NCI-H748 treated with DMSO at 0.1 percent for 48 hours (cell line): ENCODE data around the gene DLGAP1.
A peak's percentile ranks its signal among the peaks of the same experiment; 100 is the strongest.
"Not testable (repeated sequence)": the region's sequence is repeated elsewhere in the genome, so short reads cannot be mapped to it uniquely, and the experiment has no call there.

Source experiments
- DNase-seq: peaks from one replicate; lab custom pipeline; 2025; lab: John Stamatoyannopoulos, UW

Gene DLGAP1

DNA sequence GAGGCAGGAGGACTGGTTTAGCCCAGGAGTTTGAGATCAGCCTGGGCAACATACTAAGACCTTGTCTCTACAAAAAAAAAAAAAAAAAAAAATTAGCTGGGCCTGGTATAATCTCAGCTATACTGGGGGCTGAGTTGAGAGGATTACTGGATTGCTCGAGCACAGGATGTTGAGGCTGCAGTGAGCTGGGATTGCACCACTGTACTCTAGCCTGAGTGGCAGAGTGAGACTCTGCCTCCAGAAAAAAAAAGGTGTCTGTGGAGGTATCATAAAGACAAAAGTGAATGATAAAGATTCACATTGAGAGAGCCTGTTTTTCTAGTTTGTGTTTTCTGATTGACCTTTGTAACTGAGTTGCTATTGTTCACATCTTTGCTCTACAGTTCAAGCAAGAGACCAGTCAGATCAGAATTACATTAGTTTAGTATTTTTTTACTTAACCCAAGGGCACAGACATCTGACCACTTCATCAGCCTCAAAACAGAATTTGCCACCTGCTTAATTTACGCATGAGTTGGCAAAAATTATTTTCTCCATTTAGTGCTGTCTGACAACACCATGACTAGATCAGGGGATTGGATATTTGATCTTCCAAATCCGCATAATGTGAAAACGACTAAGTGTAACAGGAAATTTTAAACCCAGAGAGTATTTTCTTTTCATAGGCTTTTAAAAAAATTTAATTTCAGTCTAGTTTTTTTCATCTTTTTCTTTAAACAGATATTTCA lies 734.1 kb downstream of the DLGAP1 start:
- peak; percentile 14 for DNase-seq

- no peak for DNase-seq
Measured at GRCh38 chr18:3720159-3720558, 734.9 kb downstream of the DLGAP1 start.

DNA sequence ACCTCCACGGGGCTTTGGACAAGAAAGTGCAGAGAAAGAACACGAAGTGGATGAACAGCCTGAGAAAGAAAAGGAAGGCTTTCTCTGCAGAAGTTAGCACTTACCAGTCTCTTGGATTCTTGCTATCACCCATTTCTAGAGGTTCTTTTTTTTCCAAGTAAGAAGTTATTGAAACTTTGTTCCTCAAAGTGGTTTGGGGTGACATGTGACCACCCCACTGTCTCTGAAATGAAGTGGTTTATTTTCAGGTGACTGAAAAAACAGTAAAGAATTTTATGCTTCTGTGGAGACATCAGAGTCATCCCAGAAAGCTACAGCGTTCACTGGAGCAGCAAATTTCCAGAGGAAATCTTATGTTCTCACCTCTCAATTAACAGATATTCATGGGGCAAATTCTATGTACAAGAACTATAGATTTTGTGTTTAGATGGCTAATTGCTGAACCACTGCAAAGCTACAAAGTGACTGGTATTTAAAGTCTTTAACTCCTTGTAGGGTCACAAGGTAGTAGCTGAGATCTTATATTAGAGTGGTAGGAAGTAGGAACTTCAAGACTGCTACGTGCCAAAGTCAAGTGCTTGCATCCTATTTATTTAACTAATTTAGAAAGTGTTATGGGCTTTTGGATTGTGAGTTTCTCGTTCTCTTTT lies 737.6 kb downstream of the DLGAP1 start:
- no peak for DNase-seq

DNA sequence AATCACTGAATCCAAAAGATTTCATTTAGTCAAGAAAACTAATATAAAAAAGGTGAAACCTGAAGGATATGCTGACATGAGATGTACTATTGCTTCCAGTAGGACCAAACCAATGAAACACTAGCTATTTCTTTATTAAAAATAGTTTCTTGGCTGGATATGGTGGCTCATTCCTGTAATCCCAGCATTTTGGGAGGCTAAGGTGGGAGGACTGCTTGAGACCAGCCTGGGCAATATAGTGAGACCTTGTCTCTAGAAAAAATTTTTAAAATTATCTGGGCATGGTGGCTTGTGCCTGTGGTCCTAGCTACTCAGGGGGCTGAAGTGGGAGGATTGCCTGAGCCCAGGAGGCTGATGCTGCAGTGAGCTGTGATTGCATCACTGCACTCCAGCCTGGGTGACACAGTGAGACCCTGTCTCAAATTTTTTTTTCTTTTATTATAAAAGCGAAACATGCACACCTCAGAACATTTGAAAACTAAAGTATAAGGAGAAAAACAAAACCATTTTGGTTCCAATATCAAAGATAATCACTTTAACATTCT lies 738.9 kb downstream of the DLGAP1 start:
- DNase-seq, result no peak

DNA sequence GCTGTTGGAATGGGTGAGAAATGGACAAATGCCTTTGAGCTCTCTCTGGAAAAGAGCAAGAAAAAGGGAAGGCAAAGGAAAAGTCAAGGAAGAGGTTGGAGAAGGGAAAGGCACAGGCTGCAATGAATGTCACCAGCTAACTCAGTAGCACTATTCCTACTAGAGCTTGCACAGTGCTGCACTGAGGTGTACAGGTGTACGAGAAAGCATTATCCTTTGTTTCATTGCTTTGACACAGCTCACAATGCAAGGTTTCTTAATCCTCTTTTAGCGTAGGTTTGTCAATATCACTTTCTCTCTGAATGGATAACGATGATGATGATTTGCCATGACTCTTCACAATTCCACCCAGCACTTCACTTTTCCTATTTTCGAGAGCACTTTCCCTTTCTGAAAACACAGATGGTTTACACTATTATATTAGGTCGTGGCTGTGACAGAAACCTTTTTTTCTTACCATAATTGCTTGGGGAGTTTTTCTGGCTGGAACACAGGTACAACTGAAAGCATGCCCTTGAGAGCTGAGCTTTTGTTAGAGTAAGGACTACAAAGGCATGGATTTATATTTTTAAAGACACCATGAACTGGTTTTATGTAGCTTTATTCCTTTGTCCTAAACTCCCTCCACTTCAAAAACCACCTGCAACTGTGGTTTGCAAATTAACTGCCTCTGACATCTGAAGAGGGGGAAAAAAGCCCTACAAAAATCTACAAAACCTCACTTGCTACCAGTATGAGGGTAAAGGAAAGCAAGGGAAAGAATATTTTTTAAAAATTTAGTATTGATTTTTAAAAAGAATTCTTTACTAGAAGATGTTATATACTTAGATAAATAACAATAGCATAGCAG lies 739.7 kb downstream of the DLGAP1 start:
- peak; percentile 70 for DNase-seq

- no peak for DNase-seq
Measured at GRCh38 chr18:3713708-3714107, 741.4 kb downstream of the DLGAP1 start.

- DNase-seq, result no peak
Measured at GRCh38 chr18:3713166-3713565, 741.9 kb downstream of the DLGAP1 start.

- DNase-seq, result no peak
Measured at GRCh38 chr18:3712491-3712890, 742.6 kb downstream of the DLGAP1 start.

- no peak for DNase-seq
Measured at GRCh38 chr18:3710712-3711301, 744.3 kb downstream of the DLGAP1 start.

DNA sequence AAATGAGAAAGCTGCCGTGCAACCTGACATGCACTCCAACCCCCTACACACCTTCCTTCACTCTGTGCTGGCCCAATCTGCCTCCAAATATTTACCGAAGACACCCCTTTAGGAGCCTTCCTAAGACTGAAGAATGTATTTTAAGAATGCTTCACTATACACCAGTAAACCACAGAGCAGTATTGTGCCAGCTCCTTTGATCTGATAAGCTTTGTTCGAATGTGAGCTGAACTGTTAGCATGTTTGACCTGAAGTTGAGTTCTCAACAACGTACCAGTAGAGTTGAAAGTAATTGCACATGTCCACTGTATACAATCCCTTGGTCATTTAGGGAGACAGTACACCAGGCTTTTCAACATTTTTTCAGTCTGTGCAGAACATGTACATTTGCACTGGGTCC lies 745.9 kb downstream of the DLGAP1 start:
- no peak for DNase-seq

DNA sequence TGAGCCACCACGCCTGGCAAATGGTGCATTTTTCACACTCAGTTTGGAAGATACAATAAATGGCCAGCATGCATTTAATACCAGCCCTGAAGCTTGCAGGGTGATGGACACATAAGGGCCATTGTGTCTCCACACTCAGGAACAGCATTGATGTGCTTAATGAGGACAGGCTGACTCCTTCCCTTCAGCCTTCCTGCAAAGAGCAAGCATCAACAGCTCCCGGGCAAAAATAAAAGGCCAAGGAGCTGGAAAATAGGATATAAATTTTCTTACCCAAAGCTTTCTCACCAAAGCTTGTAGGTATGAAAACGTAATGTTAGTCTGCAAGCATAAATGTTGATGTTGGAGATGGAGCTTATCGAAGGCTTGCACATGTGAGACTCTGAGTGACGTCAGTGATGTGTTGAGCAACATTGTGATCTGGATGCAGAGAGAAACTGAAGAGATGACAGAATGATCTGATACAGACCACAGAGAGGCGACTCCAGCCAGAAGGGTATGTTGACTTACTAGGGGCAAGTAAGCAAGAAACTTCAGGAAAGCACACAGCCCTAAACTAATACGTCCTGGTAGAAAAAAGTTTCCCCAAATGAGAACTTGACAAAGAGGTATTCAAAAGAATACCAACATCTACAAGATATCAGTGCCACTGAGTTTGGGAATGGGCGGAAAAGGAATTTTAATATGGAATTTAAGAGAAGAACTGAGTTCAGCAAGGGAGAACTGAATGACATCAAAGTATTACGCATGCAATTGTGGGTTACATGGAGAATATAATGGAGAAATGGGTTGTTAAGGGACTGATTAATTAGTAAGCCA lies 748.6 kb downstream of the DLGAP1 start:
- no peak for DNase-seq

DNA sequence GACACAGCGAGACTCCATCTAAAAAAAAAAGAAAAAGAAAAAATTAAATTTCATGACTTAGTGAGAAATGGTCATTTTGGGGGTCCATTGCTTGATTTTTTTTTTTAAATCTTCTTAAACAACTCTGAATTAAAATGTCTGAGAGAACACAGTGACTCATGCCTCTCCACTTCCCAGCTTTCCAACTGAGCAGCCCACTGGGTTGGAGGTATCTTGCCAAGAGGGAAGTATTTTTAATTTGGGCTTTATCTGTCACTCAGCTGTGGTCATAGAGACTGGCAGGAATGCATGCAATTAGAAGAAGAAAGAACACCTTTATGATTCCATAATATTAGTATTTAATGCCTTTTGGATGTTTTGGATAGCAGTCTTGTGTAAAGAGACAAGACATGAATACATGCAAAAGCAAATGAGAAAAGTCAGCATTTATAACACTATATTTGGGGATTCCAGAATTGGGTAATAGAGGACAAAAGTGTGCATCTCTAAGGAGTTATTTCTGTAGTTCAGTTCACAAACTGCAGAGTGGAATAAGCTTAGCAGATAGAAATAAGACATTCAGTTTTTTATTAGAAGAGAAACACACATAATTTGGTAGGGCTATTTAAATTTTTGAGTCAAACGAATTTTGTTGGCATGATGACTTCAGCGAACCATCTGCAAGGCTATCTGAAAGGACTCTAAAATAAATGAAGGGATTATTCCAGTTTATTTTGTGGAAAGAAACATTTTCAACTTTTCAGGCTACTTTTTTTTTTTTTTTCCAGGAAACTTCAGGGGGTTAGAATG lies 750.4 kb downstream of the DLGAP1 start:
- DNase-seq, result no peak

DNA sequence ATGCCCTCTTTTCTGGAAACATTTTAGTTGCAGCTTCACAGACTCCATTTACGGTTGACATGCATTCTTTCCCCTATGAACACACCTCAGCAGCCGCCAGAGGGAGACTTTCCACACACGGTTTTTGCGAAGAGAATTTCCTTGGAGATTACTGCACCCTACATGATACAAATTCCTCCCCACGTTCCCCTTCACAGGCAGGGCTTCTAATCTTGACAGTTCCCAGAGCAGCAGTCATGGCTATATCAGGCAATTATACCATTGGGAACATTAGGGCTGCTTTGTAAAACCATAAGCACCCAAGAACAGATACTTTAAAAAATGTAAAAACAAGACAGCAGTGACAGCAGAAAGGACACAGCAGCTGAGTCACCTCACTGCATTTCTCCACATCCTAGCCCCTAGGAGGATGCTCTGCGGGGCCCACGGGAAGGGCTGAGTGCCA lies 751.4 kb downstream of the DLGAP1 start:
- DNase-seq, result peak; percentile 26

GRCh38 chr18:3699707-3700567 lies 755.2 kb downstream of the DLGAP1 start:
- DNase-seq, result not testable (repeated sequence)

DNA sequence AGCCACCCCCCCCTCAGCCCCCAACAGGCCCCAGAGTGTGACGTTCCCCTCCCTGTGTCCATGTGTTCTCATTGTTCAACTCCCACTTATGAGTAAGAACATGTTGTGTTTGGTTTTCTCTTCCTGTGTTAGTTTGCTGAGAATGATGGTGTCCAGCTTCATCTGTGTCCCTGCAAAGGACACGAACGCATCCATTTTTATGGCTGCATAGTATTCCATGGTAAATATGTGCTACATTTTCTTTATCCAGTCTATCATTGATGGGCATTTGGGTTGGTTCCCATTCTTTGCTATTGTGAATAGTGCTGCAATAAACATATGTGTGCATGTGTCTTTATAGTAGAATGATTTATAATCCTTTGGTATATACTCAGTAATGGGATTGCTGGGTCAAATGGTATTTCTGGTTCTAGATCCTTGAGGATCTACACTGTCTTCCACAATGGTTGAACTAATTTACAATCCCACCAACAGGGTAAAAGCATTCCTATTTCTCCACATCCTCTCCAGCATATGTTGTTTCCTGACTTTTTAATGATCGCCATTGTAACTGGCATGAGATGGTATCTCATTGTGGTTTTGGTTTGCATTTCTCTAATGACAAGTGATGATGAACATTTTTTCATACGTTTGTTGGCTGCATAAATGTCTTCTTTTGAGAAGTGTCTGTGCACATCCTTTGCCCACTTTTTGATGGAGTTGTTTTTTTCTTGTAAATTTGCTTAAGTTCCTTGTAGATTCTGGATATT lies 760.9 kb downstream of the DLGAP1 start:
- DNase-seq, result not testable (repeated sequence)

DNA sequence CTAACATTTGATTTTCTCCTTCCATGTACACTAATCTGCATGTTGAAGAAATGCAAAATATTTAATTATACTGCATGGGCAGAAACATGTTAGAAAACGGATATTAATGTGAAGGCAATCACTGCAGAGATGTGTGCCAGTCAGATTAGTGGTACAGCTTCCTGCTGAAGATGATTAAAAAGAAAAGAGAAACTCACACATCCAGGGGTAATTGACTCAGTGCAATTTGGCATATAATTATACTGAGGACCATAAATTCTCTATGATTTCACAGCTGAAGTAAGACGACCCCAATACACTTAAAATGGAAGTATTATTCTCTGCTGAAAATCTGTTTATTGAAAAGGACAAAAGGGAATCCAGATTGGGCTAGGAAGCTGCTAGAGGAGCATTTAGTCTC lies 761.7 kb downstream of the DLGAP1 start:
- no peak for DNase-seq

- DNase-seq, result no peak
Measured at GRCh38 chr18:3692691-3693090, 762.4 kb downstream of the DLGAP1 start.

DNA sequence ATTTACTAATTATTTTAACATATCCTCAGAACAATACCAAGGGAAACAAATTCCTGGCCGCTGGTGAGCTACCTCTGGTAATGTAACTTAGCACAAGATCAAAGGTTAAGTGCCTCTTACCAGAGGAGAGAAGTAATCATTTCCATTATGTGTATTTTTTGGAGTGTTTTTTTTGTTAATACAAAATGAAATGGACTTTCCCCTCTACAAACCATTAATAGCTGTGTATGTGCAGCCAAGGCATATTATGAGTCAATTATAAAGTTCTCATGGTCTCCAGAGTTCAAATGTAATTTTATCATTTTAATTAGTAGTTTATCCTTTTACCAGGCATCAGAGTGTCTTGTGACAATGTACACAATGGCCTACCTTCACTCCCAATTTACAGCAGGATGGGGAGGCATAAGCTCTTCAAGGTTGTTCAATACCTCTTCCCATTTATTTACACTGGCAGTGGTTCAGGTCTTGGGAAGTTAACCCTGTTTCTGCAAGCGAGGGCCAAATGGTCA lies 762.9 kb downstream of the DLGAP1 start:
- peak; percentile 89 for DNase-seq
